DMS 273 treated with DMSO at 0.1 percent for 48 hours (cell line): ENCODE measurements around the gene ADCY10.

Experiments
- DNase-seq: peaks from one replicate; lab custom pipeline; 2025; lab: John Stamatoyannopoulos, UW

The ADCY10 gene

DNA sequence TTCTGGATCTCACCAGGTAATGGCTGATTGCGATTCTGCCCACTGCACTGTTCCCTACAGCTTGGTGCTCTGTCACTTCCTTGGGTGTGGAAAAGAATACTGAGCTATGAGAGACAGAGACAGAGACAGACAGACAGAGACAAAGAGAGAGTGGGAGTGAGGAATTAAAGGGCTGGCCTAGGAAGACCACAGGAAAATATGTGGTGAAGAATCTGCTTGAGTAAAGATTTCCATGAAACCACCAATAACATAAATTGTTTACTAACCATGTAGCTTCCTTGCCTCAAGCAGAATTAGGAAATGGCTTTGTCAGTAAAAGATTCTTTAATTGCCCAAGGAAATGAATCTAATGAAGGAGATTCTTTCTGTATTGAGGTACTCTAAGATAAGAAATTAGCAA, 137.8 kb downstream of the ADCY10 start:
- no peak for DNase-seq

DNA sequence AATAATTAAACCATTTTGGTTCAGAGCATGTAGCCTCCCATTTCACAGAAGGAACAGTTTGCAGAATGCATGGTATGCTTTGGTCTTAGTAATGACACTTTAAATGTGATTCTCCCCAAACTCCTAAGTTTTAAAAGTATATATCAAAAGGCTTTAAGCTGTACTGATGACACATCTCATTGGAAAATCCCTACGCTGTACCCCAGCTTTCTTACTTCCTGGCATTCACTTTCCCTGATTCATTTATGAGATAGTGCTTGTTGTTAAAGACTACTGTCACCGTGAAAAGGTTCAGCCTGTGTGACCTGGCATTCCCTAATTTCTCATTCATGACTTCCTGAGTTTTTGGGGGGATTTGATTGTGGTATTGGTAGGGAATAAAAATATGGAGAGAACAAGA, 138.8 kb downstream of the ADCY10 start:
- DNase-seq = no peak

DNA sequence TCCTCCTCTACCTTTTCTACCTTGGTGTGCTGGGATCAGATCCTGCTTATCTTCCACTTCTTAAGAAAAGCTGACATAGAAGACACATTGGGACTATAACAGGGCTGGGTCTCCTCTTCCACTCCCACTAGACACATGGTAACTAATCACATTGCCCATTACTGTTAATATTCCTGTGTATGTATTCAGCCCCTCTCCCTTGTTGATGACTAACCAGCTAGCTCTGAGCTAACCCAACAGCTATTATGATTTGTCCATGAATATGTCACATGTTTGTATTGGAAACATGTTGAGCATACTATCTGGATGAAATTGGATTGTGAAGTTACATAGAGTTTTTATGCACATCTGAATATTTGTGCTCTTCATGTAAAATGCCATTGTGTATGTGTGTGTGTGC, 139.2 kb downstream of the ADCY10 start:
- no peak for DNase-seq

DNA sequence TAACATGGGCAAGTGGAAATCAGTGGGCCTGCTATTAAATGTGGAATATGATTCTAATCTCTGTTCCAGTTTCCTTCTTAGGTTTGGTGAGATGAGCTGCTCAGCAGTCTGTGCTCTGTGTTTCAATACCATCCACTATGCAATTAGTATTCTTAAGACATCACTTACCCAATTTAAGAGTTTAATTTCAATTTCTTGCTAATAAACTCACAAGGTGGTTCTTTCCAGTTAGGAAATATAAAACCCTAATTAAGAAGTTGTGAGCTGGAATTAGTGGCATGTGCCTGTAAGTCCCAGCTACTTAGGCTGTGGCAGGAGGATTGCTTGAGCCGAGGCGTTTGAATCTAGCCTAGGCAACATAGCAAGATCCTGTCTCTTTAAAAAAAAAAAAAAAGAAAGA, 140.4 kb downstream of the ADCY10 start:
- DNase-seq = no peak

DNA sequence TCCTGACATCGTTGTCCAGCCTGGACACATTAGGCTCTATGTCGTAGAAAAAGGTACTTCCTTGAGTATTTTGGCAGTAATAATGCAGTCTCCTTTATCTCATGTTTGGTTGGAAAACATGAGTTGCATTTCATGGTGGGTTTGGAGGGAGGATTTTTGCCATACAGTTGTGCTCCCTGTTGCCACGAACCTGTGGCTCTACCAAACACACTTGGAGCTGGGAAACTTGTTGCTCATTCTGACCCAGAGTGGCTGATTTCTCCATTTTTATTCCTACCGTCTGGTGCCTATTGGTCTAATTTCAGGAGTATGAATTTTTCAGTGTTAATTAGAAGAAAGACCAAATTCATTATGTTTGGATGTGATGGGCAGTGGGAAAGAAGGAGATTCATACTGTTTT, 141.5 kb downstream of the ADCY10 start:
- no peak for DNase-seq

DNA sequence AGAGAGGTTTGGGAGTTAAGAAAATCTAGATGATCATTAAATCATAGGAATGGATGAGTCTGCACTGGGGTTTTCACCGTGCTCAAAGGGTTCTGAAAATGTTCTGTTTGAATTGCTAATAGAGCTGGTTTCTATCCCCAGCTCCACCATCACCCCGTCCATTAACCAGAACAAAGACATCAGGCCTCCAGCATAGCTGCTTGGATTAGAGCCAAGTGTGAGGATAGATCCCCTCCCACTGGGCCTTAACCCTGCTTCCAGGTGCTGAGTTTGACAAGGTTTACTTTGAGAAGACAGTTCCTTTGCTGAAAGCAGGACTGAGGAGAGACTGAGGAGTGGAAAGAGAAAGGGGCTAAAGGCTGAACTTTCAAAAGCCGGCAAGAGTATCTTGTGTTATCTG, 143.8 kb downstream of the ADCY10 start:
- no peak for DNase-seq

DNA sequence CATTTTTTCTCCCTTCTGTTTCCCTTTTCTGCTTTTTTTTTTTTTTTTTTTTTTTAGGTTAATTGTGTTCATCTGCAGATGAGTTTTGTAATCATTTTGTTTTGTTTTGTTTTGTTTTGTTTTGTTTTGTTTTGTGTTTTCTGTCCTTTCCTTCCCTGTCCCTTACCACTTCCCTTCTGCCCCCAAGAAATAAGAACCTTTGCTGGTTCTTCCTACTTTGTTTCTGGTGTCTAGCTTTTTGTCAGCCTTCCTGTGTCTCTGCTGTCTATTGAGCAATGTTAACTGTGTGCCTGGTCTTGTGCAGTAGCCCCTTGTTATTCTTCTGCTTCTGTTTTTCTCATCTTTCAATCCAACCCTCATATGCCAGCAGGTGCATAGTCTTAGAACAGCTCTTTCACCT, 146.2 kb downstream of the ADCY10 start:
- no peak for DNase-seq

DNA sequence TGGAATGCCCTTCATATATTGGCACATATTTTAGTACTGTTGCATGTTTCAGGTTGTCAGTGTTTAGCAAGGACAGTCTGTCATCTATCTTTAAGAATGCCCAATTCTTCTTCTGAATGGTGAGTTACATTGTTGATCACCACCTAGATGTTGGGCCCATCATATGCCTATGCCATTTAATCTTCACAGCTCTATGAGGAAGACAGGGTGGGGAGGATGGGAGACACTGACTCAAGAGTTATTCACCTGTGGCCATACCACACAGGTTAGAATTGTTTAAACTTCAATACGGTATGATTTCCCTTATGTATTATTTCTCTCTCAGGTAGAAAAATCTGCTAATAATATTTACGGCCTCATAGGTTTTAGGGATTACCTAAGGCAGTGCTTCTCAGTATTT, 147.4 kb downstream of the ADCY10 start:
- no peak for DNase-seq

DNA sequence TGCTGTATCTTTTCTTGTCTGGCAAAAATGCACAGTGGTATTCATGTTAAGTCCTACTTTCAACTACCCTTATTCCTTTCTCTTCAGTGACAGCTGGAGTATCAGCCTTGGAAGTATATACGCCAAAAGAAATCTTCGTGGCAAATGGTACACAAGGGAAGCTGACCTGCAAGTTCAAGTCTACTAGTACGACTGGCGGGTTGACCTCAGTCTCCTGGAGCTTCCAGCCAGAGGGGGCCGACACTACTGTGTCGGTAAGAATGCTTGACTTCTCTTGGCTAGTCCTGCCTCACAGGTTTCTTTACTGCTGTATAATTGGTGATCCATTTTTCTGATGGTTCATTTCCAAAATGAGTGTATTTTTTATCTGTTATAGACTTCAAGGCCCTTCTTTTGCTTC, 148.4 kb downstream of the ADCY10 start:
- DNase-seq = no peak

DNA sequence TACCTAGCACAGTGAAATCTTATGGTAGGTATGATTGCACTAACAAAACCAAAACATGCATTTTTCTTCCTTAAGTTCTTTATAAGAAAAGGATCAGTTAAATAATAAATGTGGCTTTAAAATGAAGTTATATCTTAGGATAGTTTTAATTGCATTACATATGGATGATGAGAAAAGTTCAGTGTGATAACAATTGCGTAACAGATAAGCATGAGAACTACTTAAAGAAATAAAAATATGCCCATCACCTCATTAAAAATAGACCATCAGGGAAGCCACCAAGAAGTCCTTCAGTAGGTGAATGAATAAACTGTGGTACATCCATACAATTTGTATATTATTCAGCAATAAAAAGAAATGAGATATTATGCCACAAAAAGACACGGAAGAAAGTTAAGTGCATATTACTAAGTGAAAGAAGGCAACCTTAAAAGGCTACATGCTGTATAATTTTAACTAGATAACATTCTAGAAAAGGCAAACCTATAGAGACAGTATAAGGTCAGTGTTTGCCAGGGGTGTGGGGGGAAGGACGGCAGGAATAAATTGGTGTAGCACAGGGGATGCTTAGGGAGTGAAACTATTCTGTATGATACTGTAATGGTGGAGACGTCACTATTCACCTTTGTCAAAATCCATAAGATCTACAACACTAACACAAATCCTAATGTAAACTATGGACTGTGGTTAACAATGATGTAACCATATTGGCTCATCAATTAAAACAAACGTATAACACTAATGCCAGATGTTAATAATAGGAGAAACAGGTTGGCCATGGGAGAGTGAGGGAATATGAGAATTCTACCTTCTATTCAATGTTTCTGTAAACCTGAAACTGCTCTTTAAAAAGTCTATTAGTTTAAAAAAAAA, 149.2 kb downstream of the ADCY10 start:
- DNase-seq = no peak

DNA sequence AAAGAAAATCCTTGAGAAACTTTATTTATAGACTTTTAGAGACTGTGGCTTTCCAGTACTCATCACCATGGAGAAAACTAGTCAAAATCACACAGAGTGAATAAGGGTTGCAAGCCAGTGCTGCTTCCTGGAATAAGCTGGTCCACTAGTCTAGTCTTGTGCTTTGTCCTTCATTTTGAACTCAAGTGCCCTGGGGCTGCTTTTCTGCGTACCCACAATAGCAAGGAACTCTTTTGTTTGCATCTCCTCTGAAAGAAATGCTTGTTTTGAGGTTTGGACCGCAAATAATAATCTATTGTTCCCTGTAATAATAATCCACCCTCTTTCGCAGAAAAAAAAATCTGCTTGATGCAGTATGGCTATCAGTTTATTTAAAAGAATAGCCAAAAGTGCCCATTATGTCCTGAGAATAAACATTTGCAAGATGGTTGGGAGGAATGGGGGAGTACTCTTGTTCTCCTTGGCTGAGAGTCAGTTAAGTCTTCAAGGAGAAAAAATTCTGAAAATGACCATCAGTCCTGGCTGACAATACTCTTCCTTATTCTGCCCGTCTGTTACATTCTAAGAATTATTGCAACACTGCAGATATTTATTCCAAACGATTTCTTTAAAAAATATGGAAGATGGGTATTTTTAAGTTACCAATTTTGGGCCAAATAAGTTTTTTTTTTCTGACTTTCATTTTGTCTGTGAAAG, 150.3 kb downstream of the ADCY10 start:
- DNase-seq = no peak

DNA sequence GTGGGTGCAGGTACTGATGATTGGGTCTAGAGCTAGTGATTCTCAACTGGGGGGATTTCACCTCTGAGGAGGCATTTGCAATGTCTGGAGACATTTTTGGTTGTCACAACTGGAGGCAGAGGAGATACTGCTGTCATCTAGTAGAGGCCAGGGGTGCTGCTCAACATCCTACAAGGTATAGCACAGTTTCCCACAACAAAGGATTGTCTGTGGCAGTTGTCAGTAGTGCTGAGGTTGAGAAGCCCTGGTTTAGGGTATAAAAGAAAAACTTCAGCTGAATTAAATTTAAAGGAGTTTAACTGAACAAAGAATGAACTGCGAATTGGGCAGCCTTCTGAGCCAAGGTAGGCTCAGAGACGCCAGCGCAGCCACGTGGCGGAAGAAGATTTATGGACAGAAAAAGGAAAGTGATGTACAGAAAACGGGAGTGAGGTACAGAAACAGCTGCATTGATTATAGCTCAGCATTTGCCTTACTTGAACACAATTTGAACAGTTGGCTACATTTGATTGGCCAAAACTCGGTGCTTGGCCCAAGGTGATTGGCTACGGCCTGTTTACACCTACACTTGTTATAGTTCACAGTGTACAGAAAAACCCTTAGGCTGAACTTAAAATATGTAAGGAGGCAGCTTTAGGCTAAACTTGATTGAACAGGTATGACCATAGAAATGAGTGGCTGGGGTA, 151.7 kb downstream of the ADCY10 start:
- no peak for DNase-seq

DNA sequence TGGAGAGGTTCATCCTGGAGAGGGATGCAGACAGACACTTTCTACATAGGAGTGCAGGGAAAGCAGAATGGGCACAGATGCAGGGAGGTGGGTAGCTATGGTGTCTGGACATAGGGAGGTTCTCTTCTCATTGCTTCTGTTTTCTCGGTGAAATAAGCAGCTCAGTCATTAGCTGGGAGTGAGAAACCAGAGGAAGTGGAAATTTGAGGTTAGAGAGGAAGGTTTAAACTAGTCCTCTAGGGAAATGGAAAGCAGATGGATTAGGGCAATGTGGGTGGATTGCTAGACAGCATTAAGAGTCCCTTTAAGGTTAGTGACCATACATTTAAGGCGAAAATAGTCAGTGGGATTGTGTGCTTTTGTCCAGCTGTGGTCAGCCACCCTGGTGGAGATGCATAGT, 152.5 kb downstream of the ADCY10 start:
- DNase-seq = no peak
